OCI-M1 (cell line): ENCODE results near the gene CHD6.

Experiments
- DNase-seq: peaks from one replicate; lab custom pipeline; 2025; lab: John Stamatoyannopoulos, UW

CHD6 gene

GRCh38 chr20:41352106-41352505 is 266.1 kb downstream of the CHD6 start:
- DNase-seq, result no peak
